Keratinocyte (primary cell): ENCODE data around the gene WDR7.

ENCODE experiments used
- CTCF ChIP-seq, 3 experiments: IDR thresholded peaks in 1 of 3; conservative IDR thresholded peaks in 1 of 3; optimal IDR thresholded peaks in 1 of 3; 2 replicates in 2 of 3; 3 replicates in 1 of 3; pipeline versions ENCODE3 to v1.5.1; 2011; ENCODE audit warnings: low read length in 3 of 3, mild to moderate bottlenecking in 3 of 3, moderate library complexity in 2 of 3, control low read depth in 1 of 3, inconsistent platforms in 1 of 3; ENCODE audit not compliant: insufficient read depth in 2 of 3; ENCODE audit errors: extremely low read depth in 1 of 3
- EZH2 ChIP-seq: IDR thresholded peaks from one replicate; pipeline ENCODE4 v1.6.1; 2012; ENCODE audit warnings: inconsistent platforms, mild to moderate bottlenecking, low read length, moderate library complexity

DNA sequence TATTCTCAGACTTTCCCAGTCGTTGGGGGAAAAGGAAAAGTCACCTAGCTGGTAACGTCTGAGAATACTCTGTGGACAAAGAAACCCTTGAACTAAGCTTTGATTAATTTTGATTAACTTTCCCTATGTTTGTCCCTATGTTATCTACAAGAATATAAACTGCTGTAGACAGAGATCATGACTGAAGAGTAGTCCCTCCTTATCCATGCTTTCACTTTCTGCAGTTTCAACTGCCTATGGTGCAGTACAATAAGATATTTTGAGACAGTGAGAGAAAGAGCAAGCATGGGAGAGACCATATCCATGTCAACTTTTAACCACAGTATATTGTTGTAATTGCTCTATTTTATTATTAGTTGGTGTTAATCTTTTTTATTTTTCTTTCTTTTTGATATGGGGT lies 44.5 kb upstream of the WDR7 start:
- TF ChIP-seq CTCF (optimal IDR thresholded peaks at IDR 0.05 in 1 of 3, IDR thresholded peaks at IDR 0.05 in 1 of 3, conservative IDR thresholded peaks at IDR 0.05 in 1 of 3; ENCODE audit: extremely low read depth in 1 of 3, insufficient read depth in 2 of 3, low read length in 3 of 3) = no peak
- no peak for TF ChIP-seq EZH2
